Natural killer cell (primary cell): ENCODE measurements around the gene ABR. TPM values are rescaled to one million over a fixed set of nuclear protein-coding genes. Genes with fewer than 3 reads are reported as not detected.
"Not testable (repeated sequence)": the region's sequence is repeated elsewhere in the genome, so short reads cannot be mapped to it uniquely, and the experiment has no call there.

Source experiments
- ATAC-seq, 3 donors: fragments of 150-1000 bp in 2 of 3; fragments of 200-7000 bp in 1 of 3; cut with Tn5 transposase; 1 replicate in 1 of 3; 2 replicates in 2 of 3; pipeline ENCODE4 v1.10.0; 2021; ENCODE audit warnings: mild to moderate bottlenecking in 2 of 3, moderate library complexity in 2 of 3
- DNase-seq, 2 donors: peaks; one replicate each; pipeline versions ENCODE4 v3.0.0 to v3.0.0-alpha.2; 2013 to 2021; ENCODE audit warnings: mixed read lengths in 1 of 2
- H3K27ac ChIP-seq: one replicate; pipeline ENCODE4 v1.5.1; 2013; ENCODE audit warnings: mild to moderate bottlenecking, low read length
- H3K27me3 ChIP-seq: one replicate; pipeline ENCODE4 v1.6.1; 2013; ENCODE audit warnings: low read length; ENCODE audit not compliant: control insufficient read depth, insufficient read depth
- H3K36me3 ChIP-seq: one replicate; pipeline ENCODE4 v1.6.1; 2013; ENCODE audit warnings: low read length; ENCODE audit not compliant: control insufficient read depth, insufficient read depth
- H3K4me1 ChIP-seq: one replicate; pipeline ENCODE4 v1.6.1; 2013; ENCODE audit warnings: low read length; ENCODE audit not compliant: control insufficient read depth, insufficient read depth
- H3K4me3 ChIP-seq: one replicate; pipeline ENCODE4 v1.5.1; 2013; ENCODE audit warnings: low read length
- H3K9me3 ChIP-seq: one replicate; pipeline ENCODE4 v1.6.1; 2013; ENCODE audit warnings: low read length; ENCODE audit not compliant: control insufficient read depth, insufficient read depth
- H3K27ac Mint-ChIP-seq, 2 donors: one replicate each; pipeline ENCODE4 v1.8.0; 2022; ENCODE audit warnings: mild to moderate bottlenecking in 2 of 2, mixed read lengths in 2 of 2, moderate library complexity in 1 of 2
- H3K27me3 Mint-ChIP-seq, 2 donors: one replicate each; pipeline ENCODE4 v1.8.0; 2022; ENCODE audit warnings: low read depth in 2 of 2, mixed read lengths in 2 of 2
- H3K36me3 Mint-ChIP-seq: one replicate; pipeline ENCODE4 v1.8.0; 2022; ENCODE audit warnings: mixed read lengths
- H3K4me1 Mint-ChIP-seq, 2 donors: one replicate each; pipeline ENCODE4 v1.8.0; 2022; ENCODE audit warnings: mixed read lengths in 2 of 2
- H3K4me3 Mint-ChIP-seq: one replicate; pipeline ENCODE4 v1.8.0; 2022; ENCODE audit warnings: mild to moderate bottlenecking, moderate library complexity, mixed read lengths
- H3K9me3 Mint-ChIP-seq, 2 donors: one replicate each; pipeline ENCODE4 v1.8.0; 2022; ENCODE audit warnings: mixed read lengths in 2 of 2
- WGBS: methylation state at CpG from one replicate; pipeline ENCODE4 v1.1.7; 2013; ENCODE audit warnings: missing lambda C conversion rate; ENCODE audit not compliant: insufficient coverage; 5-methylcytosine and 5-hydroxymethylcytosine counted together
- intact Hi-C: fragments of 100-400 bp; cut with micrococcal nuclease; formaldehyde crosslinking; loops from one replicate; pipeline ENCODE4 v1.14.2; 2022
- total RNA-seq, 4 donors: library from RNA; stranded (reverse); fragments of 120-200 nt in 1 of 4; gene quantifications; one replicate each; pipeline versions ENCODE4 v1.2.3 to v1.2.4, GENCODE V29; 2013 to 2022
- TF ChIP-seq, protein P1 (sequence below): fragments of 200-600 bp; IDR thresholded peaks from one replicate; pipeline ENCODE4 v1.8.0; 2022; ENCODE audit warnings: antibody characterized with exemption

ABR gene
- total RNA-seq, 3 donors from 2014 or later (not counting 1 experiment from before 2014, with no cell fraction given) = 155 to 215 (median 163) TPM

GRCh38 chr17:998111-998510 is 181.7 kb downstream of the ABR start:
- H3K4me1 ChIP-seq = peaks cover 19% of the 10 kb centered on the region
- Mint-ChIP-seq H3K36me3 (peaks cover 11% of the 10 kb centered on the region), H3K9me3 (peaks cover 5 to 8% of the 10 kb centered on the region in 2 donors), H3K27ac (peak overlapping the region; percentile 73 to 96), H3K4me3 (peak overlapping the region; percentile 97), H3K27me3 (no peaks in the 10 kb centered on the region), H3K4me1 (peaks cover 21 to 33% of the 10 kb centered on the region in 2 donors)
- H3K9me3 ChIP-seq = peaks cover 14% of the 10 kb centered on the region
- H3K27ac ChIP-seq = no peak overlapping the region
- DNase-seq (no peak), ATAC-seq (no peak)
- TF ChIP-seq, protein P1, sequence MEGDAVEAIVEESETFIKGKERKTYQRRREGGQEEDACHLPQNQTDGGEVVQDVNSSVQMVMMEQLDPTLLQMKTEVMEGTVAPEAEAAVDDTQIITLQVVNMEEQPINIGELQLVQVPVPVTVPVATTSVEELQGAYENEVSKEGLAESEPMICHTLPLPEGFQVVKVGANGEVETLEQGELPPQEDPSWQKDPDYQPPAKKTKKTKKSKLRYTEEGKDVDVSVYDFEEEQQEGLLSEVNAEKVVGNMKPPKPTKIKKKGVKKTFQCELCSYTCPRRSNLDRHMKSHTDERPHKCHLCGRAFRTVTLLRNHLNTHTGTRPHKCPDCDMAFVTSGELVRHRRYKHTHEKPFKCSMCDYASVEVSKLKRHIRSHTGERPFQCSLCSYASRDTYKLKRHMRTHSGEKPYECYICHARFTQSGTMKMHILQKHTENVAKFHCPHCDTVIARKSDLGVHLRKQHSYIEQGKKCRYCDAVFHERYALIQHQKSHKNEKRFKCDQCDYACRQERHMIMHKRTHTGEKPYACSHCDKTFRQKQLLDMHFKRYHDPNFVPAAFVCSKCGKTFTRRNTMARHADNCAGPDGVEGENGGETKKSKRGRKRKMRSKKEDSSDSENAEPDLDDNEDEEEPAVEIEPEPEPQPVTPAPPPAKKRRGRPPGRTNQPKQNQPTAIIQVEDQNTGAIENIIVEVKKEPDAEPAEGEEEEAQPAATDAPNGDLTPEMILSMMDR = no peak
- intact Hi-C loops = loop anchor here (2.0 to 5.0 kb wide), 2 partner anchors 203 to 856 kb away; a partner anchor contains a TSS
- peaks cover 33% of the 10 kb centered on the region for H3K36me3 ChIP-seq
- WGBS = 68% methylated on average over 2 of the region's 2 CpGs
- H3K4me3 ChIP-seq = no peak overlapping the region
- no peaks in the 10 kb centered on the region for H3K27me3 ChIP-seq

- intact Hi-C loops = loop anchor here (1.0 to 5.0 kb wide), 4 partner anchors 16 to 854 kb away; partner anchors contain the start of genes GLOD4 and MRM3
- Histone ChIP-seq H3K27me3 (no peaks in the 10 kb centered on the region), H3K4me1 (peaks cover 19% of the 10 kb centered on the region), H3K4me3 (peak within 1 kb of the TSS; percentile 92), H3K9me3 (peaks cover 22% of the 10 kb centered on the region), H3K27ac (peak within 1 kb of the TSS; percentile 56), H3K36me3 (peaks cover 20% of the 10 kb centered on the region)
- Mint-ChIP-seq H3K9me3 (peaks cover 6 to 9% of the 10 kb centered on the region in 2 donors), H3K4me3 (peak within 1 kb of the TSS; percentile 97), H3K4me1 (peaks cover 21 to 25% of the 10 kb centered on the region in 2 donors), H3K36me3 (no peaks in the 10 kb centered on the region), H3K27ac (peak within 1 kb of the TSS; percentile 96), H3K27me3 (no peaks in the 10 kb centered on the region)
- DNase-seq = peak; percentile 92 to 97
- WGBS = under 1% methylated on average over 71 of the region's 71 CpGs
- TF ChIP-seq, protein P1 = peak; percentile 89
- peak; percentile 91 to 97 (median 91) for ATAC-seq
Measured at GRCh38 chr17:996554-997344, 183.0 kb downstream of the ABR start, which contains the start of gene TIMM22. TIMM22 (plus strand) TSS chr17:997129; CDS start chr17:997143, 14 bp downstream.

- H3K27ac ChIP-seq, DNase-seq, H3K4me3 Mint-ChIP-seq, H3K27me3 Mint-ChIP-seq, H3K4me3 ChIP-seq, H3K27me3 ChIP-seq, H3K36me3 ChIP-seq, H3K9me3 Mint-ChIP-seq, H3K27ac Mint-ChIP-seq, ATAC-seq, H3K36me3 Mint-ChIP-seq: not testable (repeated sequence)
- peaks cover 21 to 25% of the 10 kb centered on the region in 2 donors for H3K4me1 Mint-ChIP-seq
- 93% methylated on average over 8 of the region's 8 CpGs for WGBS
- intact Hi-C loops = loop anchor here (5.0 kb wide), 1 partner anchor 853 kb away; a partner anchor contains a TSS
- Histone ChIP-seq H3K4me1 (peaks cover 19% of the 10 kb centered on the region), H3K9me3 (peaks cover 22% of the 10 kb centered on the region)
Measured at GRCh38 chr17:995324-995723, 184.5 kb downstream of the ABR start.

- 91% methylated on average over 13 of the region's 13 CpGs for WGBS
- Mint-ChIP-seq H3K27me3 (peaks cover 0 to 3% of the 10 kb centered on the region in 2 donors), H3K4me3 (no peak overlapping the region), H3K9me3 (peaks cover 6 to 9% of the 10 kb centered on the region in 2 donors), H3K4me1 (peaks cover 8 to 10% of the 10 kb centered on the region in 2 donors), H3K27ac (no peak overlapping the region), H3K36me3 (no peaks in the 10 kb centered on the region)
- ATAC-seq (no peak), DNase-seq (no peak)
- no peak overlapping the region for H3K4me3 ChIP-seq
- TF ChIP-seq, protein P1 = no peak
- no peaks in the 10 kb centered on the region for H3K27me3 ChIP-seq
- peaks cover 22% of the 10 kb centered on the region for H3K9me3 ChIP-seq
- intact Hi-C loops = no loop called here
- H3K36me3 ChIP-seq = no peaks in the 10 kb centered on the region
- H3K27ac ChIP-seq = no peak overlapping the region
- peaks cover 16% of the 10 kb centered on the region for H3K4me1 ChIP-seq
Measured at GRCh38 chr17:992933-993332, 186.8 kb downstream of the ABR start.
